Measurements from ENCODE around the gene OTOP1.
"Not testable (repeated sequence)": the region's sequence is repeated elsewhere in the genome, so short reads cannot be mapped to it uniquely, and the experiment has no call there.

DNA sequence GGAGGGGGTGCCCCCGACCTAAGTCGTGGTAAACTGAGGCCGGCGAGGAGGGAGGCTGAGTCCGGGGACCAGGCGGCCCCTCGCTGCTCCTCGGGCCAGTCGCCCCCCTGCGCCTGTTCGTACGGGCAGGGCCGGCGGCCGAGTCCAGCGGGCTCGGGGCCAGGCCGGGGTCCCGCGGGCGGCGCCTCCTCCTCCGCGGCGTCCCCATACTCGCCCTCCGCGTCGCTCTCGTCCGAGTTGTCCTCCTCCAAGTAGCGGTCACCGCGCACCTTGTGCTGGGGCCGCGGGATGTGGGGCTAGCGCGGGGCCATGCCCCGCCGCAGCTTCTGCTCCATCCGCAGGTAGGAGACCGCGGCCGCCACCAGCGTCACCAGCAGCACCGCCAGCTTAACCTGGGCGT is 83.4 kb downstream of the OTOP1 start:
- TF ChIP-seq, protein P1, sequence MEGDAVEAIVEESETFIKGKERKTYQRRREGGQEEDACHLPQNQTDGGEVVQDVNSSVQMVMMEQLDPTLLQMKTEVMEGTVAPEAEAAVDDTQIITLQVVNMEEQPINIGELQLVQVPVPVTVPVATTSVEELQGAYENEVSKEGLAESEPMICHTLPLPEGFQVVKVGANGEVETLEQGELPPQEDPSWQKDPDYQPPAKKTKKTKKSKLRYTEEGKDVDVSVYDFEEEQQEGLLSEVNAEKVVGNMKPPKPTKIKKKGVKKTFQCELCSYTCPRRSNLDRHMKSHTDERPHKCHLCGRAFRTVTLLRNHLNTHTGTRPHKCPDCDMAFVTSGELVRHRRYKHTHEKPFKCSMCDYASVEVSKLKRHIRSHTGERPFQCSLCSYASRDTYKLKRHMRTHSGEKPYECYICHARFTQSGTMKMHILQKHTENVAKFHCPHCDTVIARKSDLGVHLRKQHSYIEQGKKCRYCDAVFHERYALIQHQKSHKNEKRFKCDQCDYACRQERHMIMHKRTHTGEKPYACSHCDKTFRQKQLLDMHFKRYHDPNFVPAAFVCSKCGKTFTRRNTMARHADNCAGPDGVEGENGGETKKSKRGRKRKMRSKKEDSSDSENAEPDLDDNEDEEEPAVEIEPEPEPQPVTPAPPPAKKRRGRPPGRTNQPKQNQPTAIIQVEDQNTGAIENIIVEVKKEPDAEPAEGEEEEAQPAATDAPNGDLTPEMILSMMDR (IDR thresholded peaks at IDR 0.05), result not testable (repeated sequence)
- TF ChIP-seq POLR2A, EP300 (IDR thresholded peaks at IDR 0.05): not testable (repeated sequence)
